SK-N-MC (cell line): ENCODE results near the gene CROCC.
"Not testable (repeated sequence)": the region's sequence is repeated elsewhere in the genome, so short reads cannot be mapped to it uniquely, and the experiment has no call there.

ENCODE experiments used
- EZH2 ChIP-seq: fragments of 200-600 bp; sonication (generic); IDR thresholded peaks from one replicate; pipeline ENCODE4 v1.6.1; 2017; ENCODE audit warnings: antibody characterized with exemption
- POLR2AphosphoS5 ChIP-seq: IDR thresholded peaks from 2 replicates; pipeline ENCODE4 v1.6.1; 2012; ENCODE audit warnings: mild to moderate bottlenecking, low read depth, low read length, borderline replicate concordance

DNA sequence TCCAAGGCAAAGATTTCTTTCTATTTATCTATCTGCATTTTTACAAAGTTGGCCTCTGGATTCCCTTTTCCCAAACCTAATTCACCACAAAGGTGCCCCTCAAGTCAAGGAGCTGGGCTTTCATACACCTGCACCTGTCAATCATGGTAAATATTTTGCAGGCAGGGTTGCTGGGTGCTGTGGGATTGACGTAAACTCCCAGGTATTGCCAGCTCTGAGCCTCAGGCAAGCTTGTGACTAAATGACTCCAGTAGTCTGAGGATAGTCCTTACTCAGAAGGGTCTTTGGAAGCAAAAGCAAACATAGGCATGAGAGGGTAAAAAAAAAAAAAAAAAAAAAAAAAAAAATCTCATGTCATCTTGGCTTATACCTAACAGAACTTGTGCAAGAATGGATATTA, 40.0 kb upstream of the CROCC start:
- not testable (repeated sequence) for TF ChIP-seq EZH2, POLR2AphosphoS5
